ENCODE data around the gene SLC4A8.

SLC4A8 gene

DNA sequence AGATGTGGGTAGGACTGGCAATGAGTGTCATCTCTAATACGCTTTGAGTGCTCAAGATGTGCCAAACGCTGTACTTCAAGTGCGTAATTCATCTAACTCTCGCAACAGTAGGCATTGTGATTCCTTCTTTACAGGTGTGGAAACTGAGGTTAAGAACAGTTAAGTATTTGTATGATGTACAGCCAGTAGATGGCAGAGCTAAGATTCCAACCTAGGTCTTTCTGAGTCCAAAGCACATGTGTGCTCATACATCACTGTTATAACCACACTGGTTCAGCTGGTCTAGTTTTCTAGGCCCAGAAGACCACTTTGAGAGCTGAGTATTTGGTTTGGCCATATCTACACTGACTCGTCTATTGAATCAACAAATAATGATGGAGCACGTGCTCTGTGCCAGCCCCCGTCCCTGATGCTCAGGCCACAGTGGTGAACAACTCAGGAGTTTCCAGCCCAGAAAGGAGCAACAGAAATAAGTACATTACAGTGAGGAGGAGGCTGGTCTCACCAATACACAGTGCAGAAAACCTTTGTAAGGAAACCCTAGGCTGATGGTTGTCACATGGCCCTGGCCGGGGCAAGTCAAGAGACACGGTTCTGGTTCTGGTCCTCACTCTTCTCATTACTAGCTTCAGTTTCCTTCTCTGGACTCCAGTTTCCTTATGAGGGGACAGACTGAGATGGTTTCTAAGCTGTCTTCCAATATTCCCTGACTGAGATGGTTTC, 97.1 kb downstream of the SLC4A8 start:
- in situ Hi-C loops (cut with MboI; ENCODE audit: low sequenced_read_pairs) = no loop called here

DNA sequence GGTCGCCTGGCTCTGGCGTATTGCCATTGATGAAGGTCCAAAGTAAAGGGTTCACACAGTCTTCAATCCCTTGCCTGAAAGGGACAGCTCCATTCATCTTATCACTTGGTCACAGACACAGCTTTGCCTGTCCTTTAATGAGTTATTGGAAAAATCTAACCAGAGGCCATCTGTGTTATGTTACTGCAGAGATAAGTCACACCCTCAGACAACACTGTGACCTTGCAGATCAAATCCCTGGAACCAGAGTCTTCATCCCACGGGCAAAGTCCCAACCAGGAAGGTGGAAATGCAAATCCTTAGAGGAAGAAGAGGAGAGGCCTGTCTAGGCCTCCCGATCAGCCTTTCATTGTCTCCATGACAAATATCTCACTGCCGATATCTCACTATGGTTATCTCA, 98.1 kb downstream of the SLC4A8 start:
- in situ Hi-C loops (cut with MboI; ENCODE audit: low sequenced_read_pairs) = no loop called here

DNA sequence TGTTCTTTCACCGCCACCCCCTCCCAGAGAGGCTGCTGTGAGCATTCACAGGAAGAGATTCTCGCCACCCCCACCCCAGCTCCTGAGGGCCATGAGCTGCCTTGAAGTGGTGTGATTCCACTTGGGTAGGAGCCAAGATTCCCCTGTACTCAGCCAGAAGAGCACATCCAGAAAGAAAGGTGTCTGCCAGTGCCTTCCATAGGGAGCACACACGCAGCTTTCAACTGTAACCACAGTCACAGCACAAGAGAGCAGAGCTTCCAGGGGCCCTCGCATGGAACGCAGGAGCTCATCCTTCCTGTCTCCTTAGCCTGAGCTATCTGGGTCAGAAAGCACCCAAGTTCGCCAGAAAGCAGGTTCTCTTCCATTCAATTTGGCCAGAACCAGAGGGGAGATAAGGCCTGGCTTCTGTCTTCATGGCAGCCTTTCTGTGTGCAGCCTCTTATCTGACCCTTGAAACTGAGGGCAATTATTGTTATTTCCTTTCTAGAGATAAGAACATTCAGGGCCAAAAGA, 99.8 kb downstream of the SLC4A8 start:
- in situ Hi-C loops (cut with MboI; ENCODE audit: low sequenced_read_pairs) = no loop called here

DNA sequence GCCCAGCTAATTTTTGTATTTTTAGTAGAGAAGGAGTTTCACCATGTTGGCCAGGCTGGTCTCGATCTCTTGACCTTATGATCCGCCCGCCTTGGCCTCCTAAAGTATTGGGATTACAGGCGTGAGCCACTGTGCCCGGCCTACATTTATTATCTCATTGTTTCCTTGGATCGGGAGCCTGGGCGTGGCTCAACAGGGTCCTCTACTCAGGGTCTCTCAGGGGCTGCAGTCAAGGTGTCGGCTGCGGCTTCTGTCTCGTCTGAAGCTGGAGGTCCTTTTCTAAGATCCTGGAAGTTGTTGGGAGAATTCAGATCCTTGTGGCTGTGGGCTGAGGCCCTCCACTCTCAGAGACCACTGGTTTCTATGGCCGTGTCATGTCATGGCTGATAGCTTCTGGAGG, 100.9 kb downstream of the SLC4A8 start:
- in situ Hi-C loops (cut with MboI; ENCODE audit: low sequenced_read_pairs) = no loop called here

DNA sequence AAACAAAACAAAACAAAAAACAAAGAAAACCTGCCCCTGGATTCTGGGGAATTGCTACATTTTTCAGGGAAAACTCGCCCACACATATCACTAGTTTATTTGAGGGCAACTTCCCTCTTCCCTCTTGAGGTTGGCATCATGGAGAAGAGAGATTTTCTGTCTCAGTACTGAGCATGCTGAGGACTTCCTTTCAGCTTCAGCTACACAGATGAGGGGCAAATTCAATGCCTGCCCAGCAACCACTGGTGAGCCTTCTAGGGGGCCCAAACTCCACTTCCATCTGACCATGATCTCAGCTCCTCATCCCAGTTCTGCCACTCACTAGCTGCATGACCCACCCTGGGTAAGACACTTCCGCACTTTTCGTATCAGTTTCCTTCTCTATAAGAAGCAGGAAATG, 103.3 kb downstream of the SLC4A8 start:
- in situ Hi-C loops (cut with MboI; ENCODE audit: low sequenced_read_pairs) = no loop called here

DNA sequence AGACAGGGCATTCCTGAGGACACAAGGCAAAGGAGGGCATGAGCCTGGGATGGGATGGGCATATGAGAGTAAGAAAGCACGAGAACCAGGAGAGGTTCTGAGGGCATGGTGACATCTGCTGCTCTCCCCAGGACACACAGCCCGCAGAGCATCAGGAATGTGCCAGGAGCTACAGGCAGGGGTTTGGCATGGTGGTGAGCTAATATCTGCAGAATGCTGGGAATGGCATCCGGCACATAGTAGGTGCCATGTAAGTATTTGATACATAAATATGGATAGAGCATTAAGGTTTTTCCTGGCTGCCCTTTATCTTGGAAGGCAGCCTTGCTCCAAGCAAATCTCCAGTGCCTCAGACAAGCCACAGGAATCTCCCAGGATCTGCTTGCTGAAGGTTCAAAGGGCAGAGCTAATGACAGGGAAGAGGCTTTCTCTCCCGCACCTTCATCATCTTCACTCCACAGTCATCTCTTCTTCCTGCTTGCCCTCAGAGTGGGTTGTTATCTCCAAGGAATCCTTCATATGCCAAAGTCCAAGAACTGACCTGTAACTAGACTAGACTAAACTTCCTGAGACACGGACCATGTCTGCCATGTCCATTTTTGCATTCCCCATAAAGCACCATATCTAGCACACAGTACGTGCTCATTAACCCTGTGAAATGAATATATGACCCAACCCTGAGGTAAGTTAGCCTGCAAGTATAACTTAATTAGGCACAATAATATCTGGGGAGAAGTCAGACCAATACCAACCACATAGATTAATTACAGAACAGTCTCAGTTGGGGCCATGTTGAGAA, 104.4 kb downstream of the SLC4A8 start:
- in situ Hi-C loops (cut with MboI; ENCODE audit: low sequenced_read_pairs) = no loop called here

DNA sequence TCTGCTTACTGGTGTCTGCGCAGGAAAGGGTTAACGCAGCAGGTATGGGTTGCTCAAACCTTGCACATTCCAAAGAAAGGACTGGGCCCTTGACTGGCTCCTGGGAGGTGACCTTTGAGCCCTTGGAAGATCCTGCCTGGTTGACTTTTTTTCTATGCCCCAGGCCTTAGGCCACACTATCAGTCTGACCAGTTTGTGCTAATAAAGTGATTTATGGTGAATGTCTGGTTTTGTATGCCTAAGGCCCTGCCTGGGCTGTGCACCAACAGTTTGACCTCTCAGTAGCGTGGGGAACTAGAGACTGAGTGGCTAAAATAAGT, 105.0 kb downstream of the SLC4A8 start:
- in situ Hi-C loops (cut with MboI; ENCODE audit: low sequenced_read_pairs) = no loop called here

DNA sequence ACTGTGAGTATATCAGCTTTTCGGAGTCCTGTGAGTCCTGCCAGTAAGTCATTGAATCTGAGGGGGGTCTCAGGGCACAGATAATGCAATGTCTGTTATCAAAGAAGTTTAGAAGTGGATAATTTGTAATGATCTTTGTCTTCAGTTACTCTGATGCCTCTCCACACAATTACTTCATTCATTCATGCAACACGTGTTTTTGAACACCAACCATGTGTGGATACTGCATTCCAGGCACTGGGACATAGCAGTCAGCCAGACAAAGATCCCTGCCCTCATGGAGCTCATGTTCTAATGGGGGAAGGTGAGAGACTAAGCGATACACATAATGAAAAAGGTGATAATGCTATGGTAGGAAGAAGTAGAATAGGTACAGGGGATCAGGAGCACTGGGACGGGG, 105.6 kb downstream of the SLC4A8 start:
- in situ Hi-C loops (cut with MboI; ENCODE audit: low sequenced_read_pairs) = no loop called here

DNA sequence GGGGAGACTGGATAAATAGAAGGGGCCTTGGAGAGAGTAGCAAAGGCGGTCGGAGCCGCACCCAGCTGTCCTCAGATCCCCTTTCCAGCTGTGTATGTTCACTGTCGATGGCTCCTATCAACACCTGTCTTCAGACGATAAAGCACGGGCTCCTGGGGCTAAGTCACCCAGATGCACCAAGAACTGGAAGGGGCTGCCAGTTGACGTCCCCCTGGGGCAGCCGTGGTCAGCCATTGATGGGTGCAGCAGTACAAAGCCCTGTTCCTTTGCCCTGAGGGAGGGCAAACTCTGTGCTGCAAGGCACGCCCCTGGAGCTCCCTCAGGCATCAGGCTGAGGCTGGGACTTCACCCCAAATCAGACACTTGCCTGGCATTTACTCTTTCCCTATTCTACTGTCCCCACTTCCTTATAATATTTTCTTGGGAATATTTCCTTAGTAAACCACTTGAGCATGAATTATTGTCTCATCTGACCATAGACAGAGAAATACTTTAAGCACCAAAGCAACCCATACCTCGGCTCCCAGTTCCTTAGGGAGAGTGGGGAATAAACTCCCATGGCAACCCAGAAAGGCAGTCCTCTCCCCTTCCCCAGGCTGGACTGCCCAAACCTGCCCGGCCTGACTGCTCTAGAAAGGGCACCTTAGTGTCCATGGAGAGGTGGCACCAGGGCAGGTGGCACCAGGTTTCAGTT, 106.8 kb downstream of the SLC4A8 start:
- in situ Hi-C loops (cut with MboI; ENCODE audit: low sequenced_read_pairs) = no loop called here

DNA sequence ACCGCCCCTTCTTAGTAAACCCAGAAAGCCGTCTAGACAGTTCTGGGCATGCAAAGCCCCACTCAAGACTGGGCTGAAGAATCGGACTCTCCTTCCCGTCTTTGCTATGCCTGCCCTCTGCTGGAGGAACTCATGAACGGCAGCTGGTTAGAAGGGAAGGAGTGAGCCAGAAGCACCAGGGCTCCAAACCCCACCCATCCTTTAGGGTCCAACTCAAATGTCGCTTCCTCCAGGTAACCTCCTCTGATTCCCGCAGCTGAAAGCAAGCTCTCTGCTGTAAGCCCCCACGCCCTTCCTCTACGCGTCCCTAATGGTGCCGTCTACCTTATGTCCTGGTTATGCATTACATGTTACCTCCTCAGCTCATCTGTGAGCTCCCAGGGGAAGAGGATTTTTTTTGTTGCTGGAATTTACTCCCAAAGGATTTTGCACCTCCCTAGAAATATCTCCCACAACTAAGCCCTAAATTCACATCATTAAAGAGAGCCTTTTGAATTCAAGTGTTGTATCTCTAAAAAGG, 107.4 kb downstream of the SLC4A8 start:
- in situ Hi-C loops (cut with MboI; ENCODE audit: low sequenced_read_pairs) = no loop called here

DNA sequence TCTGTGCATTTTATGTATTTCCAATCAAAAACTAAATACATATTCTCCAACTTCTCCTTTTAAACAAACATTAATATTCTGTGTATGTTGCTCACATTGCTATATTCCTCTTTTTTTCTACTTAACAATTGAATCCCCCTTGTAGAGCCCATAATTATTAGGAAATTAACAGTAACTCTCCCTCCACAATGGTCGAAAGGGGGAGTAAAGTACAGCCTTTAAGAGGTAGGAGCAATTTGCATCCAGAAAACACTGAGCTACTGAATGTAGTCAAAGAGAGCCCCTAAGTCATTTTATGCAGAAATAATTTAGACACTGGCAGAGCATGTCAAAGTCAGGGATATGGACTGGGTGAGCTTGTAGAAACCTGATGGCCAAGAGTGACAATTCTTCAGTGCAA, 109.2 kb downstream of the SLC4A8 start:
- in situ Hi-C loops (cut with MboI; ENCODE audit: low sequenced_read_pairs) = no loop called here

DNA sequence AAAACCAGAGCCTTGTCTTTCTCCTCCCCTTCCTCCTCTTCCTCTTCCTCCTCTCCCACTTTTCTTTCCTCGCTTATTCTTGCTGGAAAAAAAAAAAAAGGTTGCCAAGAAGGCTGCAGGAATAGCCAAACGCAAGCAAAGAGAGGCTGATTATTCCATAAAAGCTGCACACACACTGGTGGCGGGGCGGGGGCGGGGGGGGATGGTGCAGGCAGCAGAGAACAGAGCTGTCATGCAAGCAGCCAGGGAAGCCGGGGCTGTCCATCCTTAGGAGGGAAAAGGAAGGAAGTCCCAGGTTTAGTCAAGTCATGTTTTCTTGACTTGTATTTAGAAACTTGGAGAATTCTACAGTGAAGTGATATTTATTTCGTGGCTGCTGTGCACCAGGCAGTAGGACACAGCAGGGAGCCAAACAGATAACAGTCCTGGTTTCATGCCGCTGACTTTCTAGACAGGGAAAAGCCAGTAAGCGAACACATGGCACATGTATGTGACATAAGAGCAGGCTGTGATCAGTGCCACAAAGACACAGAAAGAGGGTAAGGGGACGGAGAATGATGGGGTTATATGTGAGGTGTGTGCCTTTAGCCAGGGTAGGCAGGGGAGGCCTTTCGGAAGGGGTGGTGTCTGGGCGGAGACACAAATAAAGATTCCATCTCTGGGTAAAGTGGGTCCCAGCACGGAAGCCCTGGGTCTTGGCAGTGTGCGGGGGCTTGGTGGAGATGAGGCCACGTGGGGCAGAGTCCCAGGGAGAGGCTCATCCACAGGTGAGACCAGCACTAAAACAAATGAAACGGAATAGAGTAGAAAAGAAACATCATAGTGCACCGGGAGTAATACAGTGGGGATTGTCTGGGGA, 109.8 kb downstream of the SLC4A8 start:
- in situ Hi-C loops (cut with MboI; ENCODE audit: low sequenced_read_pairs) = no loop called here

DNA sequence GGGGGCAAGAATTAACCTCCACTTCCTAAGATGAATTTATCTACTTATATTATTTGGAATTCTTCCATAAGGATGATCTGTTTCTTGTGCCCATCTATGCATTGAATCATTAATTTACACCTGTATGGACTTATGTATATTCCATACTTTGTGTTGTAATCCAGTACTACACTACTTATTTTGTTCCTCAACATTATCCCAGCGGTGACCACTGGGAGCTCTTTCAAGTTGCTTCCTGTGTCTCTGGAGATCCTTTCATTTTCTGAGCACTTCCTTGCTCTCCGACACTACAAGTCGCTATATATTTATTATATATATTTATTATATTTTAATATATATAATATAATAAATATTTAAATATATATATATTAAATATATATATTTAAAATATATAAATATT, 111.5 kb downstream of the SLC4A8 start:
- in situ Hi-C loops (cut with MboI; ENCODE audit: low sequenced_read_pairs) = no loop called here

DNA sequence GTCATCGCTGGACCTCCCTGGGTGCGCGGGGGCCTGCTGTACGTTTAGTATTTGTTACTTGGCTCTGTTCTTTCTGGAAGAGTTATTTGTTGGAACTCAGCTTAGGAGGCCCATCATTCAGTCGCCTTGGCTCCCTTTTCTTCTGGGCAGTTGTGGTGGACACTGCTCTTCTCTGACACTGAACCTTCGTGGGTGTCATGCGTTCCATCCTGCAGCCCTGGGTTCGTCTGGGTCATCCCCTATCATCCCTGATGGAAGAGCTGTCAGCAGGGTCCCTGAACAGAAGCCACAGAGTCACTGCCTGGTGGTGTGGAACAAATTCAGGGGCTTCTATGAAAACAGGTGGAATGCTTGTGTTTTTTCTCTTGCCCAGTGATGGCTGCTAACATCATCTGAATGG, 113.5 kb downstream of the SLC4A8 start:
- in situ Hi-C loops (cut with MboI; ENCODE audit: low sequenced_read_pairs) = no loop called here

DNA sequence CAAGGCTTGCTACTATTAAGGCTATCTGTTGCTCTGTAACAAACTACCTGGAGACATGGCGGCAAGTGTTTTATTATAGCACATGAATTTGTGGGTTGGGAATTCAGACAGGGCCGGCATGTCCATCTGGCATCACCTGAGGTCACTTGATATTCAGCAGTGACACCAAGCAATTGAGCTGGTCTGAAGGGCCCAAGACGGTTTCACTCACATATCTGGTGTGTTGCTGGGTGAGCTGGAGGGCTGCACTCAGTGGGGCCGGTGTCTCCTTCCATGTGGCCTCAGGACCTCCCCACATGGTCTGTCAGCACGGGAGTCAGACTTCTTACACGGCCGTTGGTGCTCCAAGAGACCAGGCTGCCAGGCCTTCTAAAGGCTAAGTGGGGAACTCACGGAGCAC, 114.0 kb downstream of the SLC4A8 start:
- in situ Hi-C loops (cut with MboI; ENCODE audit: low sequenced_read_pairs) = no loop called here

DNA sequence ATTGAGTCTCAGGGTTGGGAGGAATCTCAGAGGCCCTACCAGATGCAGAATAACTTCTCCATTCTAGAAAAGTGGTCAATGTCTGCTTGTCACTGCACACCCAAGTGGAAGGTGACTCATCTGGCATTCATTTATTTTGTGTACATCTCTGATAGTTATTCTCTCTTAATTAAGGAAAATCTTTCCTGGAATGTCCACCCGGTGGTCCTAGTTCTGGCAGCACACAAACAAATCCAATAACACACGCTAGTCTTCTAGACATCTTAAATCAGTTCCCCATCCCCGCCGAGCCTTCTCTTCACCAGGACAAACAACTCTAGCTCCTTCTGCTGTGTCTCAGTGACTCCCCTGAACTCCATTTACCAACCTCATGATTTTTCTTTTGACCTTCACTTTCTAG, 116.4 kb downstream of the SLC4A8 start:
- in situ Hi-C loops (cut with MboI; ENCODE audit: low sequenced_read_pairs) = no loop called here

DNA sequence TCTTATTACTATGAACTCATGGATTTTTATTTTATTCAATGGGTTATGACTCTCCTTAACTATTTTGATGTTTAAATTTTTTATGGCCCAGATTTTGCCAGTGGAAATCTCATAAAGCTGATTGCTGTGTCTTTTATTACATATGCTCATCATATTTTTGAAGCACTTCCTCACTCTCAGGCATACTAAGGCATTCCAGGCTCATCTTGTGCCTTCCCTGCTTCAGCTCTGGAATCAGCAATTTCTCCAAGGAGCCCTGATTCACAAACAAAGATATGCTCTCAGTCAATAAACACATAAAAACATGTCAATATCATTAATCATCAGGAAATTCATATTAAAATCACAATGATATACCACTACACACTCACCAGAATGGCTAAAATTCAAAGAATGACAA, 121.5 kb downstream of the SLC4A8 start:
- in situ Hi-C loops (cut with MboI; ENCODE audit: low sequenced_read_pairs) = no loop called here

DNA sequence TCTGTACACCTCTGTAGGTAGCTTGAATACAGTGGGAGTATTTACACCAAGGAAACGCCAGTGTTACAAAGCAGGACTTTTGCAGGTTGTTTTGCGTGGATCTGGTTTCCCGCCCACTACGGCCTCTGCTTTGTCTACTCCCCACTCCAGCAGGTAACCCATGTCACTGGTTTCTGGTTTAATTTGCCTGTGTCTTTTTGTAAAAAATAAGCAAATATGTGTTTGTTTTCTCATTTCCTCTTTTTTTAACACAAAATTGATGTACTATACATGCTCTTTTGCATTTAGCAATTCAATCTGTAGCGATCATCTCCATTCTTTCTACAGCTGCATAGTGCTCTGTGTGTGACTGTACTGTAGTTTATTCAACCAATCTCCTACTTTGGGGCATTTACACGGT, 123.0 kb downstream of the SLC4A8 start:
- in situ Hi-C loops (cut with MboI; ENCODE audit: low sequenced_read_pairs) = no loop called here

DNA sequence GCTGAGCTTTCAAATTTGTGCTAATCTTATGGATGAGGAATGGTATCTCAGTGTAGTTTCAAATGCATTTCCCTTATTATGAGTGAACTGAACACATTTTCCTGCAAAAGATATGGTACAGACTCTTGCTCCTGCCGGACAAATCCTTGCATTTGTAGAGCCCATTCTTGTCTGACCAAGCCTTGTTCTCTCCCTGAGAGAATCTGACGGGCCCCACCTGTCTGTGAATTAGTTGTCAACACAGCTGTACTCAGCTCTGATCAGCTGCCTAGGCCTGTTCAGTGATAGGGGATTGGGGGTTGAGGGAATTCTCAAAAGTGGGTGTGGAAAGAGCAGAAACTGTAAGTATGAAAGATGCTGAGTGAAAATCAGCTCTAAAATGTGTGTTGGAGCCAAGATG, 123.6 kb downstream of the SLC4A8 start:
- in situ Hi-C loops (cut with MboI; ENCODE audit: low sequenced_read_pairs) = no loop called here

DNA sequence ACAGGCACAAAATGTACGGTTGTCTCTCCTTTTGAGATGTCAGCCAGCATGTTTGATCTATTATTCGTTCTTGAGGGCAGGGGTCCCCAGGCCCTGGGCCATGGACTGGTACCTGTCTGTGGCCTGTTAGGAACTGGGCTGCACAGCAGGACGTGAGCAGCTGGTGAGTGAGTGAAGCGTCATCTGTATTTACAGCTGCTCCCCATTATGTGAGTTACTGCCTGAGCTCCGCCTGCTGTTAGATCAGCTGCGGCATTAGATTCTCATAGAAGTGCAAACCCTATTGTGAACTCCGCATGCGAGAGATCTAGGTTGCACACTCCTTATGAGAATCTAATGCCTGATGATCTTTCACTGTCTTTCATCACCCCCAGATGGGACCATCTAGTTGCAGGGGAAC, 125.0 kb downstream of the SLC4A8 start:
- in situ Hi-C loops (cut with MboI; ENCODE audit: low sequenced_read_pairs) = no loop called here

Measured in hTERT RPE-1 (cell line).